GM12874 (cell line): ENCODE results near the gene TICAM2.

ENCODE experiments used
- CTCF ChIP-seq: IDR thresholded peaks from 2 replicates; pipeline ENCODE4 v1.5.1; 2011; ENCODE audit warnings: low read depth, mild to moderate bottlenecking, control low read depth, low read length, moderate library complexity; ENCODE audit not compliant: insufficient read depth

Gene TICAM2

GRCh38 chr5:115565233-115565632, 37.0 kb downstream of the TICAM2 start:
- TF ChIP-seq CTCF, result no peak

GRCh38 chr5:115561176-115561575, 41.1 kb downstream of the TICAM2 start:
- TF ChIP-seq CTCF, result no peak

- TF ChIP-seq CTCF, result no peak
Measured at GRCh38 chr5:115559524-115559923, 42.8 kb downstream of the TICAM2 start.

- TF ChIP-seq CTCF, result no peak
Measured at GRCh38 chr5:115558388-115558956, 43.8 kb downstream of the TICAM2 start.

- no peak for TF ChIP-seq CTCF
Measured at GRCh38 chr5:115557667-115558387, 44.5 kb downstream of the TICAM2 start.

GRCh38 chr5:115556276-115556675, 46.0 kb downstream of the TICAM2 start:
- TF ChIP-seq CTCF, result no peak

- no peak for TF ChIP-seq CTCF
Measured at GRCh38 chr5:115555084-115555633, 47.1 kb downstream of the TICAM2 start.
